Tibial artery (tissue), 4 donors: Measurements from ENCODE around the gene CSRP1.
"Not testable (repeated sequence)": the region's sequence is repeated elsewhere in the genome, so short reads cannot be mapped to it uniquely, and the experiment has no call there.

Experiments
- DNase-seq, 2 donors: peaks; one replicate each; pipeline ENCODE4 v3.0.0-alpha.2; 2019
- H3K27ac ChIP-seq, 2 donors: fragments of 200-600 bp; sonication (generic) in 1 of 2; 1 replicate in 1 of 2; 2 replicates in 1 of 2; pipeline ENCODE4 v1.5.1; 2018 to 2019; ENCODE audit warnings: mild to moderate bottlenecking in 1 of 2
- H3K27me3 ChIP-seq, 2 donors: fragments of 200-600 bp; sonication (generic) in 1 of 2; one replicate each; pipeline versions ENCODE4 v1.5.1 to v1.6.0; 2016 to 2019
- H3K36me3 ChIP-seq, 3 donors: fragments of 200-600 bp; sonication (generic) in 2 of 3; one replicate each; pipeline ENCODE4 v1.5.1; 2016 to 2019; ENCODE audit warnings: mild to moderate bottlenecking in 2 of 3
- H3K4me1 ChIP-seq, 4 donors: fragments of 200-600 bp; sonication (generic) in 2 of 4; 1 replicate in 3 of 4; 2 replicates in 1 of 4; pipeline ENCODE4 v1.5.1; 2016 to 2019
- H3K4me3 ChIP-seq, 2 donors: fragments of 200-600 bp; sonication (generic) in 1 of 2; 1 replicate in 1 of 2; 2 replicates in 1 of 2; pipeline ENCODE4 v1.5.1; 2018 to 2019; ENCODE audit warnings: mild to moderate bottlenecking in 2 of 2
- H3K9me3 ChIP-seq, 3 donors: fragments of 200-600 bp; sonication (generic) in 1 of 3; one replicate each; pipeline ENCODE4 v1.5.1; 2016 to 2019
- CTCF ChIP-seq, 2 experiments: fragments of 200-600 bp in 1 of 2; fragments of 450-650 bp in 1 of 2; IDR thresholded peaks; one replicate each; pipeline ENCODE4 v1.5.1; 2017 to 2019; ENCODE audit warnings: antibody characterized with exemption in 2 of 2, mild to moderate bottlenecking in 1 of 2, moderate library complexity in 1 of 2
- intact Hi-C: fragments of 100-400 bp; cut with DNase I; formaldehyde crosslinking; loops from one replicate; pipeline ENCODE4 v1.15.0; 2023; ENCODE audit warnings: low total_unique reads

Gene CSRP1

DNA sequence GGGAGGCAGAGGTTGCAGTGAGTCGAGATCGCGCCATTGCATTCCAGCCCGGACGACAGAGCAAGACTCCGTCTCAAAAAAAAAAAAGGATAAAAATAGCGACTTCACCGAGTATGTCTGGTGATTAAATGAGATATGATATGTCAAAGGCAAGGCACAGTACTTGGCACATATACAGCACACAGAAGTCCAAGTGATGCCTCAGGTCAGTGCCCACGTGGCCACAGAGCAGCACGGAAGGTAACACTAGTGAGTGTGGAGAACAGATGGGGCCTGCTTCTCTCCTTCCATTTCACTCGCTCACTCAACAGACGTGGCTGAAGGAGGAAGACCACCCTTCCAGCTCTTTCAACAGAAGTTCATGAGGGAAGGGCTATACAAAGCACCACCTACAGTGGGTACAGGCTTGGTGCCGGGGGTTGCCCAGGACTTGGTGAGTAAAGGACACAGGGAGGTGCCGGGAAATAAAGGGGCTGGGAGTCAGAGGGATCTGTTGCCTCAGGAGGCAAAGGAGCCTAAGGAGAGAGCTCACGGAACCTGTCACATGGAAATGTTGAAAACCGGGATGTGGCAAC lies 8.9 kb downstream of the CSRP1 start:
- H3K9me3 ChIP-seq: no peaks in the 10 kb centered on the region
- peak overlapping the region; percentile 93 to 97 for H3K27ac ChIP-seq
- peaks cover 36 to 51% (median 50%) of the 10 kb centered on the region in 3 donors for H3K36me3 ChIP-seq
- intact Hi-C loops: no loop called here
- TF ChIP-seq CTCF (IDR thresholded peaks at IDR 0.05): no peak
- H3K4me3 ChIP-seq: peak overlapping the region; percentile 5 to 19
- no peak for DNase-seq
- peaks cover 8 to 100% (median 96%) of the 10 kb centered on the region in 4 donors for H3K4me1 ChIP-seq
- no peaks in the 10 kb centered on the region for H3K27me3 ChIP-seq

DNA sequence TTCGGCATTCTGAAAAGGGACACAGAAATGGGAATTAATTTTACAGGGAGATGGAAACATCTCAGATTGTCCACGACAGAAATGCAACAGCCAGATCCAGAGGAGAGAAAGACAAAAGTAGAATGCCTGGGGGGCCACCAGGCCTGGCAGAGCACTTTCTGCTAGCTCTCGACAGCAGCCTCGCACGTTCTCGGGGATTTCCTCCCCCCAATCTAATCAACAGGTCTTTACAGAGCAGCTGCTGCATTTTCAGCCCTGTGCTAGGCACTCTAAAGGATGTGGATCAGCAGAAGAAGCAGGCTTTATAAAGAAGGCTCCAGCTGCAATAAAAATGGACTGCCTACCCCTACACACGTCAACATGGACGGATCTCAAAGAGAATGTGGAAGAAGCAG lies 10.6 kb downstream of the CSRP1 start:
- no peak for TF ChIP-seq CTCF (IDR thresholded peaks at IDR 0.05)
- H3K36me3 ChIP-seq: peaks cover 42 to 56% (median 55%) of the 10 kb centered on the region in 3 donors
- no peak for DNase-seq
- H3K9me3 ChIP-seq: no peaks in the 10 kb centered on the region
- peaks cover 8 to 100% (median 96%) of the 10 kb centered on the region in 4 donors for H3K4me1 ChIP-seq
- peak overlapping the region; percentile 18 to 25 for H3K4me3 ChIP-seq
- peak overlapping the region; percentile 93 to 97 for H3K27ac ChIP-seq
- H3K27me3 ChIP-seq: no peaks in the 10 kb centered on the region
- intact Hi-C loops: no loop called here

DNA sequence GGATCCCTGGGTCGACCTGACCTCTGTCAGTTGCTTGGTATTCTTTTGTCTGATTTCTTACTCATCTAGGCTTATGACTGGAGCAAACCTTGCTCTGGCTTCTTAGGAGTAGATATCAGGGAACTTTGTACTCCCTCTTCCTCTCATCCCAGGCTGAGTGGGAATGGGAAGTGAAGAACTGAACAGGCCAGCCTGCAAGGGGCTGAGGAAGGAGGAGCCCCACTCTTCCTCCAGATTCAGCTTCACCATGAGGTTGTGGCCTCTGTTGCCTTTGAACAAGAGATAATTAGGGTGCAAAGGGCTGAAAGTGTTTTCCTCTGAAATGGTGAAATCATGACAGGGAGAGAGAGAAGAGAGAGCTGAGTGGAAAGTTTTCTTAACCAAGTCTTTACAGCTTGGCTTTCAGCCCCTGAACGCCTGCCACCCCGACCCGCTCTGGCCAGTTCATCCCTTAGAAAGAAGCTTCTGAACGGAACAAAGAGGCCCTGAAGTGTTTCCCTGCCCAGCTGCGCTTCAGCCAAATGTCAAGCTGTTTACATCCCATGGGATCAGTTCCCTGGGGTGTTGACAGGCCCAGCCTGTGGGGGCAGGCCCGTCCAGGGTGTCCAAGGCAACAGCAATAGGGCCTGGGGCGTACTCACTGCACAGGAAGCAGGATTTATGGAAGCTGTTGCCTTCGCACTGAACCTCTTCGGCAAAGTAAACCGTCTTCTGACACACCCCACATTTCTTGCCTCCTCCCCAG lies 11.2 kb downstream of the CSRP1 start:
- H3K27ac ChIP-seq: peak overlapping the region; percentile 93 to 97
- H3K36me3 ChIP-seq: peaks cover 44 to 61% (median 60%) of the 10 kb centered on the region in 3 donors
- peak overlapping the region; percentile 18 to 25 for H3K4me3 ChIP-seq

GRCh38 chr1:201493757-201494617 lies 12.9 kb downstream of the CSRP1 start:
- TF ChIP-seq CTCF (IDR thresholded peaks at IDR 0.05): no peak
- Histone ChIP-seq H3K9me3 (no peaks in the 10 kb centered on the region), H3K27ac (peak overlapping the region; percentile 93 to 97), H3K27me3 (no peaks in the 10 kb centered on the region), H3K4me3 (peak overlapping the region in 1 of 2 donors; percentile 3), H3K4me1 (peaks cover 8 to 100% (median 96%) of the 10 kb centered on the region in 4 donors), H3K36me3 (peaks cover 53 to 77% (median 73%) of the 10 kb centered on the region in 3 donors)
- no peak for DNase-seq
- intact Hi-C loops: no loop called here

More for the DNA sequence above, 11.2 kb downstream of the CSRP1 start:
- Histone ChIP-seq H3K4me1 (peaks cover 8 to 100% (median 96%) of the 10 kb centered on the region in 4 donors), H3K27me3 (no peaks in the 10 kb centered on the region), H3K9me3 (no peaks in the 10 kb centered on the region)
- intact Hi-C loops: no loop called here
- no peak for TF ChIP-seq CTCF (IDR thresholded peaks at IDR 0.05)
- DNase-seq: peak; percentile 82 to 97

DNA sequence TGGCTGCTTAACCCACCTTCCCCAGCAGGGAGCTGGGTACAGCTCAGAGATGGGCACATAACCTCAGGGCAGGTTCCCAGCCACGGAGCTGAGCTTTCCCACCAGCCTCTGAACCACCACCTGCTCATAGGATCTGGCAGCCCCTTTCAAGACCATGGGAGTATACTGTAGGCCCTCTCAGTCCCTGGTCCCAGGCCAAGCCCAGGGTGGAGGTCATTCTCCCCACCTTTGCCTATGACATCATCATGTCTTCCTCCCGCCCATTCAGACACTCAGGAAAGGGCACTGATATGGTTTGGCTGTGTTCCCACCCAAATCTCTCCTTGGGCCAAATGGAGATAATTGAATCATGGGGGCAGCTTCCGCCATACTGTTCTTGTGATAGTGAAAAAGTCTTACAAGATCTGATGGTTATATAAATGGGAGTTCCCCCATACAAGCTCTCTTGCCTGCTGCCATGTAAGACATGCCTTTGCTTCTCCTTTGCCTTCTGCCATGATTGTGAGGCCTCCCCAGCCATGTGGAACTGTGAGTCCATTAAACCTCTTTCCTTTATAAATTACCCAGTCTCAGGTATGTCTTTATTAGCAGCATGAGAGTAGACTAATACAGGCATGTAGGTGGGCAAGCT lies 13.8 kb downstream of the CSRP1 start:
- intact Hi-C loops, H3K9me3 ChIP-seq, H3K27me3 ChIP-seq, H3K4me3 ChIP-seq, DNase-seq: not testable (repeated sequence)
- Histone ChIP-seq H3K4me1 (peaks cover 8 to 100% (median 96%) of the 10 kb centered on the region in 4 donors), H3K27ac (peak overlapping the region; percentile 93 to 97), H3K36me3 (peaks cover 58 to 78% (median 73%) of the 10 kb centered on the region in 3 donors)
